ENCODE measurements around the gene COL6A5. TPM values are rescaled to one million over a fixed set of nuclear protein-coding genes. Genes with fewer than 3 reads are reported as not detected.

COL6A5 gene
- total and polyA plus RNA-seq, 2 of the 13 experiments (the other 11 are each of a cell fraction or from before 2014, with no cell fraction given): not detected

- no TSS peak for BruUV-seq (replicated peaks)
- no peaks in the 10 kb centered on the region for H3K9me3 ChIP-seq (ENCODE audit: low read length)
- ChIA-PET CTCF (ENCODE audit: low intra/inter-chr PET ratio, low total read pairs) (no interaction called here), POLR2A (no interaction called here)
- no peak overlapping the region for H3K27ac ChIP-seq (ENCODE audit: extremely low read length, insufficient read depth, low read length)
- no peaks in the 10 kb centered on the region for H4K20me1 ChIP-seq (ENCODE audit: insufficient read depth, low read length)
- H3K4me3 ChIP-seq (replicated peaks in 1 of 3; ENCODE audit: insufficient read depth in 1 of 3, low read depth in 2 of 3, low read length in 3 of 3): no peak overlapping the region
- H3K36me3 ChIP-seq (replicated peaks in 1 of 2; ENCODE audit: control insufficient read depth in 1 of 2, insufficient read depth in 2 of 2, low read length in 2 of 2): no peaks in the 10 kb centered on the region
- H3K27me3 ChIP-seq (ENCODE audit: control insufficient read depth in 1 of 2, insufficient read depth in 2 of 2, low read length in 2 of 2): peaks cover 0 to 2% of the 10 kb centered on the region in 2 experiments; a peak in 4 of 5 replicates
- no peak for DNase-seq (ENCODE audit: low spot score)
- no peak overlapping the region for H3K4me2 ChIP-seq (ENCODE audit: low read depth, low read length)
- no peak for FAIRE-seq
- no peaks in the 10 kb centered on the region for H3K79me2 ChIP-seq (ENCODE audit: insufficient read depth, low read length)
- H3K9ac ChIP-seq (ENCODE audit: insufficient read depth, low read depth, low read length): no peak overlapping the region
- intact Hi-C loops (cut with micrococcal nuclease; ENCODE audit: unreplicated experiment): no loop called here
- 0% methylated on average over 1 of the region's 1 CpG for WGBS (ENCODE audit: low lambda C conversion rate)
- ATAC-seq: no peak
- no peak overlapping the region for H2AFZ ChIP-seq (ENCODE audit: low read length)
- H3K4me1 ChIP-seq (ENCODE audit: insufficient read depth, low read length): no peaks in the 10 kb centered on the region
- in situ Hi-C loops (cut with HindIII; ENCODE audit: extremely low pct_ligation_motif_present, low pct_unique_long_range_greater_than_20kb): no loop called here
- no peak for TF ChIP-seq ZNF597 (CRISPR knock-in tag; IDR thresholded peaks at IDR 0.05)
- no peak for TF ChIP-seq CHD2 (IDR thresholded peaks at IDR 0.05; ENCODE audit: low read depth, low read length)
- no peak for TF ChIP-seq KLF11 (CRISPR knock-in tag; IDR thresholded peaks at IDR 0.05)
- TF ChIP-seq SIX1 (CRISPR knock-in tag; IDR thresholded peaks at IDR 0.05; ENCODE audit: borderline replicate concordance): no peak
- TF ChIP-seq TMF1 (CRISPR knock-in tag; IDR thresholded peaks at IDR 0.05; ENCODE audit: low read depth): no peak
- TF ChIP-seq, protein P1, sequence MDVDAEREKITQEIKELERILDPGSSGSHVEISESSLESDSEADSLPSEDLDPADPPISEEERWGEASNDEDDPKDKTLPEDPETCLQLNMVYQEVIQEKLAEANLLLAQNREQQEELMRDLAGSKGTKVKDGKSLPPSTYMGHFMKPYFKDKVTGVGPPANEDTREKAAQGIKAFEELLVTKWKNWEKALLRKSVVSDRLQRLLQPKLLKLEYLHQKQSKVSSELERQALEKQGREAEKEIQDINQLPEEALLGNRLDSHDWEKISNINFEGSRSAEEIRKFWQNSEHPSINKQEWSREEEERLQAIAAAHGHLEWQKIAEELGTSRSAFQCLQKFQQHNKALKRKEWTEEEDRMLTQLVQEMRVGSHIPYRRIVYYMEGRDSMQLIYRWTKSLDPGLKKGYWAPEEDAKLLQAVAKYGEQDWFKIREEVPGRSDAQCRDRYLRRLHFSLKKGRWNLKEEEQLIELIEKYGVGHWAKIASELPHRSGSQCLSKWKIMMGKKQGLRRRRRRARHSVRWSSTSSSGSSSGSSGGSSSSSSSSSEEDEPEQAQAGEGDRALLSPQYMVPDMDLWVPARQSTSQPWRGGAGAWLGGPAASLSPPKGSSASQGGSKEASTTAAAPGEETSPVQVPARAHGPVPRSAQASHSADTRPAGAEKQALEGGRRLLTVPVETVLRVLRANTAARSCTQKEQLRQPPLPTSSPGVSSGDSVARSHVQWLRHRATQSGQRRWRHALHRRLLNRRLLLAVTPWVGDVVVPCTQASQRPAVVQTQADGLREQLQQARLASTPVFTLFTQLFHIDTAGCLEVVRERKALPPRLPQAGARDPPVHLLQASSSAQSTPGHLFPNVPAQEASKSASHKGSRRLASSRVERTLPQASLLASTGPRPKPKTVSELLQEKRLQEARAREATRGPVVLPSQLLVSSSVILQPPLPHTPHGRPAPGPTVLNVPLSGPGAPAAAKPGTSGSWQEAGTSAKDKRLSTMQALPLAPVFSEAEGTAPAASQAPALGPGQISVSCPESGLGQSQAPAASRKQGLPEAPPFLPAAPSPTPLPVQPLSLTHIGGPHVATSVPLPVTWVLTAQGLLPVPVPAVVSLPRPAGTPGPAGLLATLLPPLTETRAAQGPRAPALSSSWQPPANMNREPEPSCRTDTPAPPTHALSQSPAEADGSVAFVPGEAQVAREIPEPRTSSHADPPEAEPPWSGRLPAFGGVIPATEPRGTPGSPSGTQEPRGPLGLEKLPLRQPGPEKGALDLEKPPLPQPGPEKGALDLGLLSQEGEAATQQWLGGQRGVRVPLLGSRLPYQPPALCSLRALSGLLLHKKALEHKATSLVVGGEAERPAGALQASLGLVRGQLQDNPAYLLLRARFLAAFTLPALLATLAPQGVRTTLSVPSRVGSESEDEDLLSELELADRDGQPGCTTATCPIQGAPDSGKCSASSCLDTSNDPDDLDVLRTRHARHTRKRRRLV (CRISPR knock-in tag; IDR thresholded peaks at IDR 0.05): no peak
- TF ChIP-seq ZNF878 (CRISPR knock-in tag; IDR thresholded peaks at IDR 0.05): no peak
- TF ChIP-seq, protein P2, sequence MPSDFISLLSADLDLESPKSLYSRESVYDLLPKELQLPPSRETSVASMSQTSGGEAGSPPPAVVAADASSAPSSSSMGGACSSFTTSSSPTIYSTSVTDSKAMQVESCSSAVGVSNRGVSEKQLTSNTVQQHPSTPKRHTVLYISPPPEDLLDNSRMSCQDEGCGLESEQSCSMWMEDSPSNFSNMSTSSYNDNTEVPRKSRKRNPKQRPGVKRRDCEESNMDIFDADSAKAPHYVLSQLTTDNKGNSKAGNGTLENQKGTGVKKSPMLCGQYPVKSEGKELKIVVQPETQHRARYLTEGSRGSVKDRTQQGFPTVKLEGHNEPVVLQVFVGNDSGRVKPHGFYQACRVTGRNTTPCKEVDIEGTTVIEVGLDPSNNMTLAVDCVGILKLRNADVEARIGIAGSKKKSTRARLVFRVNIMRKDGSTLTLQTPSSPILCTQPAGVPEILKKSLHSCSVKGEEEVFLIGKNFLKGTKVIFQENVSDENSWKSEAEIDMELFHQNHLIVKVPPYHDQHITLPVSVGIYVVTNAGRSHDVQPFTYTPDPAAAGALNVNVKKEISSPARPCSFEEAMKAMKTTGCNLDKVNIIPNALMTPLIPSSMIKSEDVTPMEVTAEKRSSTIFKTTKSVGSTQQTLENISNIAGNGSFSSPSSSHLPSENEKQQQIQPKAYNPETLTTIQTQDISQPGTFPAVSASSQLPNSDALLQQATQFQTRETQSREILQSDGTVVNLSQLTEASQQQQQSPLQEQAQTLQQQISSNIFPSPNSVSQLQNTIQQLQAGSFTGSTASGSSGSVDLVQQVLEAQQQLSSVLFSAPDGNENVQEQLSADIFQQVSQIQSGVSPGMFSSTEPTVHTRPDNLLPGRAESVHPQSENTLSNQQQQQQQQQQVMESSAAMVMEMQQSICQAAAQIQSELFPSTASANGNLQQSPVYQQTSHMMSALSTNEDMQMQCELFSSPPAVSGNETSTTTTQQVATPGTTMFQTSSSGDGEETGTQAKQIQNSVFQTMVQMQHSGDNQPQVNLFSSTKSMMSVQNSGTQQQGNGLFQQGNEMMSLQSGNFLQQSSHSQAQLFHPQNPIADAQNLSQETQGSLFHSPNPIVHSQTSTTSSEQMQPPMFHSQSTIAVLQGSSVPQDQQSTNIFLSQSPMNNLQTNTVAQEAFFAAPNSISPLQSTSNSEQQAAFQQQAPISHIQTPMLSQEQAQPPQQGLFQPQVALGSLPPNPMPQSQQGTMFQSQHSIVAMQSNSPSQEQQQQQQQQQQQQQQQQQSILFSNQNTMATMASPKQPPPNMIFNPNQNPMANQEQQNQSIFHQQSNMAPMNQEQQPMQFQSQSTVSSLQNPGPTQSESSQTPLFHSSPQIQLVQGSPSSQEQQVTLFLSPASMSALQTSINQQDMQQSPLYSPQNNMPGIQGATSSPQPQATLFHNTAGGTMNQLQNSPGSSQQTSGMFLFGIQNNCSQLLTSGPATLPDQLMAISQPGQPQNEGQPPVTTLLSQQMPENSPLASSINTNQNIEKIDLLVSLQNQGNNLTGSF (CRISPR knock-in tag; IDR thresholded peaks at IDR 0.05): no peak
- TF ChIP-seq ZZZ3 (CRISPR knock-in tag; IDR thresholded peaks at IDR 0.05; ENCODE audit: borderline replicate concordance): no peak
- TF ChIP-seq, protein P3, sequence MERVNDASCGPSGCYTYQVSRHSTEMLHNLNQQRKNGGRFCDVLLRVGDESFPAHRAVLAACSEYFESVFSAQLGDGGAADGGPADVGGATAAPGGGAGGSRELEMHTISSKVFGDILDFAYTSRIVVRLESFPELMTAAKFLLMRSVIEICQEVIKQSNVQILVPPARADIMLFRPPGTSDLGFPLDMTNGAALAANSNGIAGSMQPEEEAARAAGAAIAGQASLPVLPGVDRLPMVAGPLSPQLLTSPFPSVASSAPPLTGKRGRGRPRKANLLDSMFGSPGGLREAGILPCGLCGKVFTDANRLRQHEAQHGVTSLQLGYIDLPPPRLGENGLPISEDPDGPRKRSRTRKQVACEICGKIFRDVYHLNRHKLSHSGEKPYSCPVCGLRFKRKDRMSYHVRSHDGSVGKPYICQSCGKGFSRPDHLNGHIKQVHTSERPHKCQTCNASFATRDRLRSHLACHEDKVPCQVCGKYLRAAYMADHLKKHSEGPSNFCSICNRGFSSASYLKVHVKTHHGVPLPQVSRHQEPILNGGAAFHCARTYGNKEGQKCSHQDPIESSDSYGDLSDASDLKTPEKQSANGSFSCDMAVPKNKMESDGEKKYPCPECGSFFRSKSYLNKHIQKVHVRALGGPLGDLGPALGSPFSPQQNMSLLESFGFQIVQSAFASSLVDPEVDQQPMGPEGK (CRISPR knock-in tag; IDR thresholded peaks at IDR 0.05): no peak
- no peak for TF ChIP-seq SIX4 (CRISPR knock-in tag; IDR thresholded peaks at IDR 0.05)
Measured at GRCh38 chr3:130528120-130528519, 182.6 kb downstream of the COL6A5 start.
